Mesendoderm (in vitro differentiated cells): ENCODE data around the gene PNPO.

ENCODE experiments used
- DNase-seq: peaks from one replicate; pipeline ENCODE4 v3.0.0; 2013
- H2AK5ac ChIP-seq: 2 replicates; pipeline ENCODE4 v1.6.1; 2013; ENCODE audit warnings: low read length, inconsistent platforms
- H2BK120ac ChIP-seq: 2 replicates; pipeline ENCODE4 v1.6.1; 2013; ENCODE audit warnings: low read depth, mild to moderate bottlenecking, low read length, moderate library complexity, mixed read lengths
- H2BK15ac ChIP-seq: replicated peaks from 2 replicates; pipeline ENCODE4 v1.6.1; 2013; ENCODE audit warnings: low read depth, mild to moderate bottlenecking, moderate library complexity
- H2BK5ac ChIP-seq: 2 replicates; pipeline ENCODE4 v1.6.1; 2013; ENCODE audit warnings: low read length, inconsistent platforms
- H3K18ac ChIP-seq: 2 replicates; pipeline ENCODE4 v1.6.1; 2013; ENCODE audit warnings: mild to moderate bottlenecking, low read length, mixed read lengths
- H3K23ac ChIP-seq: one replicate; pipeline ENCODE4 v1.6.1; 2013; ENCODE audit warnings: low read length
- H3K27ac ChIP-seq: 2 replicates; pipeline ENCODE4 v1.5.1; 2013; ENCODE audit warnings: low read depth, mild to moderate bottlenecking, inconsistent platforms, low read length, moderate library complexity
- H3K27me3 ChIP-seq: 2 replicates; pipeline ENCODE4 v1.6.1; 2013; ENCODE audit warnings: low read length, control low read depth, mild to moderate bottlenecking, inconsistent platforms; ENCODE audit not compliant: insufficient read depth, poor library complexity
- H3K36me3 ChIP-seq: 2 replicates; pipeline ENCODE4 v1.6.1; 2013; ENCODE audit warnings: low read length, inconsistent platforms; ENCODE audit not compliant: control insufficient read depth, insufficient read depth
- H3K4ac ChIP-seq: one replicate; pipeline ENCODE4 v1.6.1; 2013; ENCODE audit warnings: low read depth, mild to moderate bottlenecking, low read length, moderate library complexity
- H3K4me1 ChIP-seq: 2 replicates; pipeline ENCODE4 v1.6.1; 2013; ENCODE audit warnings: low read depth, low read length, inconsistent platforms; ENCODE audit not compliant: control insufficient read depth
- H3K4me2 ChIP-seq: 2 replicates; pipeline ENCODE4 v1.6.1; 2013; ENCODE audit warnings: low read length
- H3K4me3 ChIP-seq: 2 replicates; pipeline ENCODE4 v1.5.1; 2013; ENCODE audit warnings: mild to moderate bottlenecking, low read length
- H3K56ac ChIP-seq: one replicate; pipeline ENCODE4 v1.6.1; 2013; ENCODE audit warnings: low read length
- H3K79me1 ChIP-seq: 2 replicates; pipeline ENCODE4 v1.6.1; 2013; ENCODE audit warnings: low read length, inconsistent platforms
- H3K79me2 ChIP-seq: 2 replicates; pipeline ENCODE4 v1.6.1; 2013; ENCODE audit warnings: mild to moderate bottlenecking, low read length; ENCODE audit not compliant: control insufficient read depth, insufficient read depth
- H3K9ac ChIP-seq: 2 replicates; pipeline ENCODE4 v1.6.1; 2013; ENCODE audit warnings: low read length, inconsistent platforms
- H4K5ac ChIP-seq: one replicate; pipeline ENCODE4 v1.6.1; 2013; ENCODE audit warnings: low read length
- H4K8ac ChIP-seq: one replicate; pipeline ENCODE4 v1.6.1; 2013; ENCODE audit warnings: low read depth, mild to moderate bottlenecking, control low read depth, low read length, moderate library complexity
- WGBS: extraction: QIAGEN DNeasy Blood & Tissue Kit; methylation state at CpG from one replicate; pipeline ENCODE4 v1.1.7; 2013; ENCODE audit warnings: low lambda C conversion rate, missing lambda C conversion rate; ENCODE audit not compliant: insufficient coverage; ENCODE audit errors: extremely low coverage; 5-methylcytosine and 5-hydroxymethylcytosine counted together

PNPO gene

GRCh38 chr17:47989159-47989558 is 47.8 kb downstream of the PNPO start:
- no peak overlapping the region for H3K56ac ChIP-seq
- no peak overlapping the region for H3K4ac ChIP-seq
- no peak overlapping the region for H3K23ac ChIP-seq
- H4K8ac ChIP-seq: no peak overlapping the region
- peaks cover 16% of the 10 kb centered on the region for H3K4me1 ChIP-seq
- DNase-seq: no peak
- no peaks in the 10 kb centered on the region for H3K27me3 ChIP-seq
- no peak overlapping the region for H4K5ac ChIP-seq
- no peaks in the 10 kb centered on the region for H3K79me2 ChIP-seq
- no peak overlapping the region for H2BK5ac ChIP-seq
- H3K27ac ChIP-seq: peak overlapping the region; percentile 67
- WGBS: no CpG with 5 or more reads among the region's 10 CpGs
- no peak overlapping the region for H2BK15ac ChIP-seq
- no peak overlapping the region for H2AK5ac ChIP-seq
- no peak overlapping the region for H3K18ac ChIP-seq
- no peak overlapping the region for H3K4me3 ChIP-seq
- no peaks in the 10 kb centered on the region for H3K79me1 ChIP-seq
- no peak overlapping the region for H3K9ac ChIP-seq
- no peak overlapping the region for H3K4me2 ChIP-seq
- H2BK120ac ChIP-seq: no peak overlapping the region
- no peaks in the 10 kb centered on the region for H3K36me3 ChIP-seq

- Histone ChIP-seq H3K27me3 (no peaks in the 10 kb centered on the region), H3K79me1 (no peaks in the 10 kb centered on the region), H3K4ac (no peak overlapping the region), H3K27ac (peak overlapping the region; percentile 67), H2AK5ac (no peak overlapping the region), H3K56ac (no peak overlapping the region), H2BK120ac (no peak overlapping the region), H3K18ac (no peak overlapping the region), H3K4me3 (no peak overlapping the region), H2BK15ac (no peak overlapping the region), H3K36me3 (no peaks in the 10 kb centered on the region), H3K4me1 (peaks cover 16% of the 10 kb centered on the region), H4K5ac (no peak overlapping the region), H3K23ac (no peak overlapping the region), H2BK5ac (no peak overlapping the region), H3K9ac (no peak overlapping the region), H3K4me2 (no peak overlapping the region), H4K8ac (no peak overlapping the region), H3K79me2 (no peaks in the 10 kb centered on the region)
- no peak for DNase-seq
- WGBS: no CpG with 5 or more reads among the region's 1 CpG
Measured at GRCh38 chr17:47989700-47990099, 48.3 kb downstream of the PNPO start.

- Histone ChIP-seq H3K18ac (peak overlapping the region; percentile 46), H3K4me2 (no peak overlapping the region), H3K9ac (peak overlapping the region; percentile 20), H2AK5ac (no peak overlapping the region), H3K27me3 (no peaks in the 10 kb centered on the region), H2BK120ac (no peak overlapping the region), H4K8ac (no peak overlapping the region), H3K79me2 (no peaks in the 10 kb centered on the region), H4K5ac (no peak overlapping the region), H3K79me1 (no peaks in the 10 kb centered on the region), H2BK5ac (no peak overlapping the region), H2BK15ac (no peak overlapping the region), H3K23ac (peak overlapping the region; percentile 83), H3K56ac (peak overlapping the region; percentile 61), H3K4me3 (no peak overlapping the region), H3K27ac (peak overlapping the region; percentile 47), H3K4ac (no peak overlapping the region), H3K36me3 (no peaks in the 10 kb centered on the region), H3K4me1 (peaks cover 27% of the 10 kb centered on the region)
- no CpG with 5 or more reads among the region's 14 CpGs for WGBS
- peak; percentile 47 for DNase-seq
Measured at GRCh38 chr17:47990962-47991731, 49.8 kb downstream of the PNPO start.

- Histone ChIP-seq H3K4me3 (no peak overlapping the region), H3K79me1 (no peaks in the 10 kb centered on the region), H3K36me3 (no peaks in the 10 kb centered on the region), H3K4me2 (no peak overlapping the region), H3K79me2 (no peaks in the 10 kb centered on the region), H3K23ac (no peak overlapping the region), H2AK5ac (no peak overlapping the region), H4K5ac (no peak overlapping the region), H2BK15ac (no peak overlapping the region), H3K18ac (no peak overlapping the region), H3K27ac (no peak overlapping the region), H2BK120ac (no peak overlapping the region), H3K9ac (no peak overlapping the region), H3K4me1 (peaks cover 27% of the 10 kb centered on the region), H3K27me3 (no peaks in the 10 kb centered on the region), H3K56ac (peak overlapping the region; percentile 30), H4K8ac (no peak overlapping the region), H3K4ac (no peak overlapping the region), H2BK5ac (no peak overlapping the region)
- no CpG with 5 or more reads among the region's 4 CpGs for WGBS
- no peak for DNase-seq
Measured at GRCh38 chr17:47992216-47992615, 50.8 kb downstream of the PNPO start.

GRCh38 chr17:47993031-47993564 is 51.7 kb downstream of the PNPO start:
- H3K4me1 ChIP-seq: peaks cover 23% of the 10 kb centered on the region
- no peak overlapping the region for H2BK120ac ChIP-seq
- H3K4me2 ChIP-seq: no peak overlapping the region
- H3K18ac ChIP-seq: no peak overlapping the region
- no peaks in the 10 kb centered on the region for H3K27me3 ChIP-seq
- no peak overlapping the region for H2BK5ac ChIP-seq
- no peak for DNase-seq
- no peak overlapping the region for H3K4ac ChIP-seq
- no peak overlapping the region for H2BK15ac ChIP-seq
- no peak overlapping the region for H4K5ac ChIP-seq
- no peaks in the 10 kb centered on the region for H3K36me3 ChIP-seq
- no peak overlapping the region for H4K8ac ChIP-seq
- no peak overlapping the region for H3K4me3 ChIP-seq
- H3K9ac ChIP-seq: no peak overlapping the region
- no peak overlapping the region for H2AK5ac ChIP-seq
- H3K23ac ChIP-seq: no peak overlapping the region
- H3K27ac ChIP-seq: no peak overlapping the region
- WGBS: no CpG with 5 or more reads among the region's 9 CpGs
- H3K79me1 ChIP-seq: no peaks in the 10 kb centered on the region
- no peaks in the 10 kb centered on the region for H3K79me2 ChIP-seq
- no peak overlapping the region for H3K56ac ChIP-seq
